GM13976 (cell line): ENCODE data around the gene MXI1.

ENCODE experiments used
- DNase-seq: peaks from one replicate; pipeline ENCODE4 v3.0.0; 2012; ENCODE audit warnings: low spot score
- in situ Hi-C: fragments of 300-500 bp; cut with MboI; formaldehyde crosslinking; loops from one replicate; pipeline ENCODE4 v1.12.0; 2022; ENCODE audit warnings: low sequenced_read_pairs, mixed read lengths, inconsistent platforms; ENCODE audit not compliant: unreplicated experiment
- TF ChIP-seq, protein P1 (sequence below): IDR thresholded peaks from 2 replicates; pipeline ENCODE4 v1.5.1; 2012; ENCODE audit warnings: borderline replicate concordance, mild to moderate bottlenecking; ENCODE audit not compliant: insufficient read depth; ENCODE audit errors: extremely low read depth, missing control alignments, control extremely low read depth

The MXI1 gene

DNA sequence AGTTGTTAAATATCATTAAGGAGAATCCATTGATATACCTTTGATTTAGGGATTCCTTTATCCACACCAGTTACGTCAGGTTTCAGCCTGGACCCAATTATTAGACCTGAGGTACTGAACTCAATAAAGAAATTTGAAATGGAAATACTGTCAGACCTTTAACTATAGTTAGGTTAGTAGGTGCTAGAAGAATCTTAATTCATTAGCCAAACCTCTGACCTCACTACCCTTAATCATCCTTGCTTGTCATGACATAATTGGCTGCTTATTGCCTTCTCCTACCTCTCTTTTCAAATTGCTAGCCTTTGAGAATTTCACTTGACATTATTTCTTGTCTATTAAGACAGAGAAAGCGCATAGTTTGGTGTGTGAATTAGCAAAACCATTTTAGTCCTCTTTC, 70.2 kb downstream of the MXI1 start:
- no peak for DNase-seq
- in situ Hi-C loops: no loop called here
- TF ChIP-seq, protein P1, sequence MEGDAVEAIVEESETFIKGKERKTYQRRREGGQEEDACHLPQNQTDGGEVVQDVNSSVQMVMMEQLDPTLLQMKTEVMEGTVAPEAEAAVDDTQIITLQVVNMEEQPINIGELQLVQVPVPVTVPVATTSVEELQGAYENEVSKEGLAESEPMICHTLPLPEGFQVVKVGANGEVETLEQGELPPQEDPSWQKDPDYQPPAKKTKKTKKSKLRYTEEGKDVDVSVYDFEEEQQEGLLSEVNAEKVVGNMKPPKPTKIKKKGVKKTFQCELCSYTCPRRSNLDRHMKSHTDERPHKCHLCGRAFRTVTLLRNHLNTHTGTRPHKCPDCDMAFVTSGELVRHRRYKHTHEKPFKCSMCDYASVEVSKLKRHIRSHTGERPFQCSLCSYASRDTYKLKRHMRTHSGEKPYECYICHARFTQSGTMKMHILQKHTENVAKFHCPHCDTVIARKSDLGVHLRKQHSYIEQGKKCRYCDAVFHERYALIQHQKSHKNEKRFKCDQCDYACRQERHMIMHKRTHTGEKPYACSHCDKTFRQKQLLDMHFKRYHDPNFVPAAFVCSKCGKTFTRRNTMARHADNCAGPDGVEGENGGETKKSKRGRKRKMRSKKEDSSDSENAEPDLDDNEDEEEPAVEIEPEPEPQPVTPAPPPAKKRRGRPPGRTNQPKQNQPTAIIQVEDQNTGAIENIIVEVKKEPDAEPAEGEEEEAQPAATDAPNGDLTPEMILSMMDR: no peak

DNA sequence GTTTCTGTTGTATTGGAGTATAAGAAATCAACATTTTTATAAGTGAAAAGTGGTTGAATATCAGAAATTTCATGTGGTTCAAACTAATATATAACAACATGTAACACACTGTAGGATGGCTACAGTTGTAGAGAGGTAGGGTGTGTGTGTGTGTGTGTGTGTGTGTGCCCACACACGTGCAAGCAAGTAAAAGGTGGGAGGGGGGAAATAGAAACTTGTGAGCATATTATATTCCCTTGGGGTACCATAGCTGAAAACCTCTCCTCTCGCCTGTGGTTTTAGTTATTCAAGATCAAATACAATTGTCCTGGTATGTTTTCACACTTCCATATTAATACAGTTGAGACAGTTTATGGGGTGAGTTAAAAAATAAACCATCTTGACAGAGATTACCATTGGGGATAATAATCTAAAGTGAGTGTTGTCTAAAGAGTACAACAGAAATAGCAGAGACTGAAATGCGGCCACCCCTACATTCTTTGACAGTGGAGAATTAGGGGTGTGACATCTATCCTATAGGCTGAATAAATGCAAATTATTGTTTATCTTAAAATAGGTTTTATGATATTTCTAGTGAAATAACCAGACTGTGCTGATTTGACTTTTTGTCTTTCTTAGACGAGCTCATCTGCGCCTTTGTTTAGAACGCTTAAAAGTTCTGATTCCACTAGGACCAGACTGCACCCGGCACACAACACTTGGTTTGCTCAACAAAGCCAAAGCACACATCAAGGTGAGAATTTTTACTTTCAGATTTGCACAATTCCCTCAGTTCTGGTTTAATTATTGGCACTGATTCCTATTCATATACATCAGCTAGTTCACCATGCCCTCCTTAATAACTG, 71.4 kb downstream of the MXI1 start:
- DNase-seq: no peak
- TF ChIP-seq, protein P1: no peak
- in situ Hi-C loops: no loop called here

DNA sequence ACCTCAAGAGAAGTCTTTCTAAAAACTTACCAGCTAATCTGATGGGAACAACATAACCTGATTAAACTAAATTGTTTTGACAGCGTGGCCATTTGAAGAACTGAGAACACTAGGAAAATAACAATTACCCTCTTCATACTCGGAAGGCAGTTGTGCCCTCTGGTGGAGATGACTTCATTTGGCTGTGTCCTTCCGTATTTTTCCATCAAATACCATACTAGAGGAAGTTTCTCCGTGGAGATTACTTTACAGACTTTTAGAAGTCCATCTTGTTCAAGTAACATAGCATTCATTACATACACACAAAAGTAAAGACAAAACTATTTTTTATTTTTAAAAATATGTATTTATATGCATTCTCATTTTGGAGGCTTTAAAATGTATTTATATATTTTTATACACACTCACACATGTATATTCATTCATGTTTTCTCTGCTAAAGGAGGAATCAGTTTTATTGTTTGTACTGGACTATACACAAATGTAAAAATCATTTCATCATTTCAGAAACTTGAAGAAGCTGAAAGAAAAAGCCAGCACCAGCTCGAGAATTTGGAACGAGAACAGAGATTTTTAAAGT, 72.1 kb downstream of the MXI1 start:
- DNase-seq: peak; percentile 45
- TF ChIP-seq, protein P1: peak; percentile 58
- in situ Hi-C loops: no loop called here

DNA sequence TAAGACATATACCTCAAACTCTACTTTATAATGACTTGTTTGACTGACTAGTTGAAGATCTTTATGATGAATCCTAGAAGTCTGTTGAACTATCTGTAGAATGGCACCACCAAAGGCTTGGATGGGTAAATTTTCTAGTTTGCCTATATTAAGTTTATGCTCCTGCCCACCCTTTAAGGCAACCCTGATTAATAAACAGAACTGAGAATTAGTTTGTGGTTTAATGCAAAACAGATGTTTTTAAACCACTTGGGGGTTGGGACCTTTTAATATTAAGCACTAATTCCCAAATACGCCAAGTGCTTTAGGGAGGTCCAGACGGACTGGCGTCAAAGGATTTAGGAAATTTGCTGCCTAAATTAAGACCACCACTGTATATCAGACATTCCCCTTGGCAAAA, 76.9 kb downstream of the MXI1 start:
- in situ Hi-C loops: loop anchor here (10.0 kb wide), 1 partner anchor 399 kb away; no protein-coding TSS in a partner anchor
- DNase-seq: no peak
- TF ChIP-seq, protein P1: no peak

DNA sequence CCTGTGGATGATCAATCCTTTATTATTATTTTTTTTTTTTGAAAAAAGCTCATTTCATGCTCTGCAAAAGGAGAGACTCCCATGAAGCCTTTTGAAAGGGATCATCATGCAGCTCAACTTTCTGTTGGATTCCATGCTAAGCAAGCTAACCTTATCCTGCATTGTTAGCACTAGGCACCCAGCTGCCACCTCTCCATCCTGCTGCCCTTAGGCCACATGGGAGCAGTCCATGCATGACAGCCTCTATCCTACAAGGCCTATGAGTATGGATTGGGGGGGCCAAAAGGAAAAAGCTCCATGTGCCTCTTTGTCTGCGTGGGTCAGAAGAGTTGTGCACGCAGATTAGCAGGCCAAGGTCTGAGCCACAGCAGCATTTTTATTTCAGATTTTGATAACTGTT, 78.1 kb downstream of the MXI1 start:
- TF ChIP-seq, protein P1: no peak
- DNase-seq: no peak
- in situ Hi-C loops: loop anchor here (5.0 to 10.0 kb wide), 2 partner anchors 148 to 401 kb away; no protein-coding TSS in a partner anchor

DNA sequence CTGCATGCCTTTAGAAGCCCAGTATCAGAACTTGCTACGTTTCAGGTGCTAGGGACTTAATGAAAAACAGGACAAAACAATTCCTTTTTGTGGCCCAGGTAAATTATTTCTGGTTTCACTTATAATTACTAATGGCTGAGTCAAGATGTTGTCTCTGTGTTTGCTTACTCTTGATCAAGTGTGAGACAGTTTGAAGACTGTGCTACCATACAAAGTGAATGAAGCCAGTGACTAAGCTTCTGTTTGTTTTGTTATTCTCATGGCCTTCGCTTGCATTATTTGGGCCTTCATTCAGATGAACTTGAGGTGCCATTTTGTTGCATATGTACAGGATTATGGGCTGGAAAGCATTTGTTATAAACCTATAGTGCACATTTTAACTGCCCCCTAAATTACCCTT, 79.4 kb downstream of the MXI1 start:
- TF ChIP-seq, protein P1: no peak
- in situ Hi-C loops: loop anchor here (5.0 to 10.0 kb wide), 2 partner anchors 150 to 402 kb away; no protein-coding TSS in a partner anchor

More for the DNA sequence above, 79.4 kb downstream of the MXI1 start:
- DNase-seq: no peak
